GM12874 (cell line): ENCODE measurements around the gene TMEM203.

ENCODE experiments used
- TF ChIP-seq, protein P1 (sequence below): IDR thresholded peaks from 2 replicates; pipeline ENCODE4 v1.5.1; 2011; ENCODE audit warnings: low read depth, mild to moderate bottlenecking, control low read depth, low read length, moderate library complexity; ENCODE audit not compliant: insufficient read depth

Gene TMEM203, protein sequence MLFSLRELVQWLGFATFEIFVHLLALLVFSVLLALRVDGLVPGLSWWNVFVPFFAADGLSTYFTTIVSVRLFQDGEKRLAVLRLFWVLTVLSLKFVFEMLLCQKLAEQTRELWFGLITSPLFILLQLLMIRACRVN

DNA sequence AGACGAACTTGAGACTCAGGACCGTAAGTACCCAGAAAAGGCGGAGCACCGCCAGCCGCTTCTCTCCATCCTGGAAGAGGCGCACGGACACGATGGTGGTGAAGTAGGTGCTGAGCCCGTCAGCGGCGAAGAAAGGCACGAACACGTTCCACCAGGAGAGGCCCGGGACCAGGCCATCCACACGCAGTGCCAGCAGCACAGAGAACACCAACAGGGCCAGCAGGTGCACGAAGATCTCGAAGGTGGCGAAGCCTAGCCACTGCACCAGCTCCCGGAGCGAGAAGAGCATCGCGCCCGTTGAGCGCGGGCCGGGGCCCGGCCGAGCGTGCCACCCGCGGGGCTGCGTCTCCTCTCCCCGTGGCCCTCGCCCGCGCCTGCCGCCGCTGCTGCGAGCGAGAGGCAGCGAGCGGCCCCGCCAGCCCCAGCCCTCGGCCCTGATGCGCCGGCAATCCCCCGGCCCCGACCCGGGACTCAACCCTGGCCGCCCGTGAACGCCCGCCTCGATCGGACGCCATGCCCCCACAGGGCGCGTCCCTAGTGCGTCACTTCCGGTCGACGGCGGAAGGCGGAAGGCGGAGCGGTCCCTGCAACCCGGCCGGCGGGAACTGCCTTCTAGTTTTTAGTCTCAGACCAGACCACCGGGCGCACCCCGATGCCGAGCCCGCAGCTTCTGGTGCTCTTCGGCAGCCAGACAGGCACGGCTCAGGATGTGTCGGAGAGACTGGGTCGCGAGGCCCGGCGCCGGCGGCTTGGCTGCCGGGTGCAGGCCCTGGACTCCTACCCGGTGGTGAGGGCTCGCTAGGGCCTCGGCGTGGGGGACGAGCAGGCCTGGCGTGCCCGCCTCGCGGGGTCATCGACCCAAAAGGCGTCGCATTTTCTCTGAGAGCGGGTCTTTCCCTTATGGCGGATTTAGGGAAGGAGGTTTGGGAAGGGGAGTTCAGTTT is at the start of gene TMEM203, which contains the start of gene NDOR1:
Gene TMEM203 (minus strand): TSS at position 523 of the 944 bp plus-strand sequence. CDS start 234 bp downstream, at position 289.
Gene NDOR1 (plus strand): TSS at position 575 of the 944 bp plus-strand sequence. CDS start 78 bp downstream, at position 653.
- TF ChIP-seq, protein P1, sequence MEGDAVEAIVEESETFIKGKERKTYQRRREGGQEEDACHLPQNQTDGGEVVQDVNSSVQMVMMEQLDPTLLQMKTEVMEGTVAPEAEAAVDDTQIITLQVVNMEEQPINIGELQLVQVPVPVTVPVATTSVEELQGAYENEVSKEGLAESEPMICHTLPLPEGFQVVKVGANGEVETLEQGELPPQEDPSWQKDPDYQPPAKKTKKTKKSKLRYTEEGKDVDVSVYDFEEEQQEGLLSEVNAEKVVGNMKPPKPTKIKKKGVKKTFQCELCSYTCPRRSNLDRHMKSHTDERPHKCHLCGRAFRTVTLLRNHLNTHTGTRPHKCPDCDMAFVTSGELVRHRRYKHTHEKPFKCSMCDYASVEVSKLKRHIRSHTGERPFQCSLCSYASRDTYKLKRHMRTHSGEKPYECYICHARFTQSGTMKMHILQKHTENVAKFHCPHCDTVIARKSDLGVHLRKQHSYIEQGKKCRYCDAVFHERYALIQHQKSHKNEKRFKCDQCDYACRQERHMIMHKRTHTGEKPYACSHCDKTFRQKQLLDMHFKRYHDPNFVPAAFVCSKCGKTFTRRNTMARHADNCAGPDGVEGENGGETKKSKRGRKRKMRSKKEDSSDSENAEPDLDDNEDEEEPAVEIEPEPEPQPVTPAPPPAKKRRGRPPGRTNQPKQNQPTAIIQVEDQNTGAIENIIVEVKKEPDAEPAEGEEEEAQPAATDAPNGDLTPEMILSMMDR = no peak

DNA sequence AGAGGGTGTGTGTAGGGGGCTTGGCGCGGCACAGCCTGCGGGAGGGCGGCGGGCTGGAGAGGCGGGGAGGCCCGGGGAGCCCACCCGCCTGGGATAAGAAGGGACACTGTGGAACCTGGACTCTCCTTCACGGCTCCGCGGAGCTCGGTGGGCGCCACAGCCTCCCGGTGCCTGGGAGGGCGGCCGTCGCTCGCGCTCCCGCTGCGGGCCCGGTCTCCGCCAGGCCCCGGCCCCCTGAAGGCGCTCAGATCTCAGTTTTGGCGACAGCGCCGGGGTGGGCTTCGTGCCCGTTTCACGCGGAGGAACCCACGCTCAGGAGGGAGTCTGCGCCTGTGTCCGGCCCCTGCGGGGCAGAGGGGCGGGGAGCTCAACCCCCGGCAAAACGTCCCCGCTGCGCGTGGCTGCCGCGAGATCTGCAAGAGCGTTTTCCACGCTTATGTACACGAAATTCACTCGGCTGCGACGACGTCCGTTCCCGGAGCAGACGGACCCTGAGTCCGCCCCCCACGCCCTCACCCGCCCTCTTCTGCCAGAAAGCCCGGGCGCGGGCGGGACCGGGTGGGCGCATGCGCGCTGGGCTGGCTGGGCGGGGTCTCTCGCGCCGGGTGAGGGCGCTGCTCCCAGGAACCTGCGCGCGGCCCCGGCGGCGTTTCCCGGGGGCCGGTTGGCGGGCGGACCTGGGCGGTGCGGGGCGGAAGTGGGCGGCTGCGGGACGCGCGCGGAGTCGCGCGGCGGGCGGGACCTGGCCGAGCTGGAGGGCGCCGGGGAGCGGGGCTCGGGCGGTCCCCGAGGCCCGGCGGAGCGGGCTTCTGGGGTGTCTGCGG is 49.4 kb upstream of the TMEM203 start, which contains the start of gene NELFB:
Gene NELFB (plus strand): TSS at position 704 of the 824 bp plus-strand sequence.
- TF ChIP-seq, protein P1 = no peak

DNA sequence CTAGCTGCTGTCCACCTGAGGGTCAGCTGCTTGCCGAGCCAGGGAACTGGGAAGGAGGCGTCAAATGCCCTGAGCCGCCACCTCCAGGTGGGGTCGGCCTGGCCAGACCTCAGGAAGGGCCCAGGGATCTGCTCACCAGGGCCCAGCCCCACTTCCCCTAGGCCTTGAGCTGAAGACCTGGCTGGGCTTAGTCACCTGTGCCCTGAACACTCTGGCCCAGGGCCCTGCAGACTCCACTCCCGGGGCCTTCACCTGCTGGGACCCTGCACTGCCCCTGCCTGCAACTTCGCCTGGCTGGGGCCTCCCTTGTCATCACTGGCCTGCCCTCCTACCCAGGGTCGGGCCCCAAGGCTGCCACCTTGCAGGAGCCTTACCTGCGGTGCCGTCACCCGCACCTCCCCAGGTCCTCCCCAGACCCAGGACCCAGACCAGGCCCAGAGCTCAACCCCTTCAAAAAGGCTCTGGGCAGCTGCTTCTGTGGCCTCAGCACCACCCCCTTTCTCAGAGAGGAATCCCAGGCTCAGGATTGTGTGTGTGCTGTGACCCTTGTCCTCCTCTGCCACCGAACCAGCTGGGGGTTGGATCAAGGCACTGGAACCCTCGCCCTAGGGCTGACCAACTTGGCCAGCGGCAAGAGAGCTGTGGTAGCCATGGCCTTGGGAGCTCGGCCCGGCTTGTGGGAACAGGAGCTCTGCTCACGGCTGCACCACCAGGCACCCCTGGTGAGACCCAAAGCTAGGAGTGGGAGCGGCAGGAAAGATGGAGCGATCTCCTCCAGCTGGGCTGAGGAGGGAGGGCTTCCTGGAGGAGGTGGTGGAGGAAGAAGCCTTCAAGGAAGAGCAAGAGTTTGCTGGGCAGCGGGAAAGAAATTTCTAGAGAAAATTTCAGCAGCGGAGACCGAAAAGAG is 48.5 kb upstream of the TMEM203 start:
- TF ChIP-seq, protein P1 = no peak

DNA sequence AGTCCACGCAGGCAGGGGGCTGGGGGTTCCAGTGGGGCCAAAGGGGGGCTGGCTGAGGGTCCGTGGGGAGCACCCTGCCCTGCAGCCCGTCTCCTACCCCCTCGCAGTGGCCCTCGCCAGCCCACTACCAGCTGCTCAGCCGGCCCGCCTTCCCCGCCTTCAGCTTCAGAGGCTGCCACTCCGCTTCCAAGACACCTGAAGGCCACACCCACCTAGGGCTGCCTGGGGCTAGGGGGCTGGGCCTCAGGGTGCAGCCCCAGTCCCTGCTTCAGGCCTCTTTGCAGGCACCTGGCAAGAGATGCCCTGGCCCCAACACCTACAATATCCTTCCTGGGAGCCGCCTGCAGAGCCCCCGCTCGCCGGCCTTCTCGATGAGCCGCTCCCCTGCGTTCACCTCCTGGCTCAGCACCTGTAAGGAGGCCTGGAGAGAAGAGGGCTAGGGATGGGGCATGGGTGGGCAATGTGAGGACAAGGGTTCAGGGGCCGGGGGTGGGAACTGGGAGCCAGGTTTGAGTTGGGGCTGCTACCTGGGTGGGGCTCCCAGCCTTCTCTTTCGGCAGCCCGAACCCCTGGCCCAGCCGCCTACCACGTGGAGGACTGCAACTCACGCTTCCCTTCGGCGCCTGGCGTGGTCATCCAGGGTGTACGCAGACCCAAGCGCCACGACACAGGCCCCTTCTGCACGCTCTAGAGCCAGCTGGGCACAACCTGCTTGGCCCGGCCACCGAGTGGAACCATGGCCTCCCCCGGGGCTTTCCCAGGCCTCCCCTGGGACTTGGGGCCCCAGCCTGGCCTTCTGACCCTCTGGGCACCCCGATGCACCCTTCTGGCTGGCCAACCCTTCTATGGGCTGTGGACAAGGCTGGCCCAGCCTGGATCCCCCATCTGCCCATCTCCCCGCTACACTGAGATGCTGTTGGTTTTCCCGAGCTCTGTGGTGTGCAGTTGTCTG is 47.4 kb upstream of the TMEM203 start:
- TF ChIP-seq, protein P1 = no peak

DNA sequence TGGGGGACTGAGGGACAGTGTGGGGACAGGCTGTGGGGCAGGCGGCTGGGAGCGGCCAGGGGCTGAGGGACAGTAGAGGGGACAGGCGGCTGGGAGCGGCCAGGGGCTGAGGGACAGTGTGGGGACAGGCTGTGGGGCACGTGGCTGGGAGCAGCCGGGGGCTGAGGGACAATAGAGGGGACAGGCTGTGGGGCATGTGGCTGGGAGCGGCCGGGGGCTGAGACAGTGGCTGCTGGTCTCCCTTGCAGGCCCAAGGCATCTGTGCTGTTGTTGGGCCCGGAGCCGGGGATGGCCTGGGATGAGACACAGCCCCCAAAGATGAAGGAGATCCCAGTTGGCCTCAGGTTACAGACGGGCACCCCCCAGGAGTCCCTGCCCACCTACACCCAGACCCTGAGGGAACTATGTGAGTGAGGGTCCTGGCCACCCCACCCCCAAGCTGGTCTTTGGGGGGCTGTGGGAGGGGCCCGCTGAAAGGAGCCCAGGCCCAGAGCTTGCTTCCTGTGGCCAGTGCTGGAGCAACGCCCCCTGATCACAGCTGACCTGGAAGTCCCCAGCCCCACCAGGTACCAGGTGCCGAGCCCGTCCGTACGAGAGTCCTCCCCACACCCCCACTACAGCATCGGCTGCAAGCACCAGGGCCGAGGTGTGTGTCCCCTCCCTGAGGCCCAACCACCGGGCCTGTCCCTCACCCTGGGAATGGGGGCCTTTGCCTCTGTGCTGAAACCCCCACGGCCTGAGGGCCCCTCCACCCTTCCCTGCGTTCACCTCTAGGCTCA is 46.2 kb upstream of the TMEM203 start:
- TF ChIP-seq, protein P1 = no peak

DNA sequence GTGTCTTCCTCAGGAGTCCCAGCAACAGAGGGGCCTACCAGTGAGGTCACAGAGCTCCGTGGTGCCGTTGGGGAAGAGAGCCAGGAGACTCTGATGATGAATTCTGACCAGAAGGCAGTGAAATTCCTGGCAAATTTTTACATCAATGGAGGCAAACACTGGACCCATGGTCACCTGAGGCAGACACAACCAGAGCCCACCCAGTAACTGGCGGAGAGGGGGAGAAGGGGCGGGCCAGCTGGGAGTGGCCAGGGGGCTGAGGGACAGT is 45.7 kb upstream of the TMEM203 start, which contains the start of gene STPG3:
Gene STPG3 (plus strand): TSS at position 93 of the 268 bp plus-strand sequence. CDS start 1 bp downstream, at position 94.
- TF ChIP-seq, protein P1 = no peak
